ENCODE measurements around the gene SCUBE3. TPM values are rescaled to one million over a fixed set of nuclear protein-coding genes. Genes with fewer than 3 reads are reported as not detected.

SCUBE3 gene
- polyA plus RNA-seq, 3 donors: 44.7 to 62.8 (median 55.7) TPM

GRCh38 chr6:35237476-35237875 is 23.7 kb downstream of the SCUBE3 start:
- no peak for DNase-seq

GRCh38 chr6:35238843-35239289 is 25.1 kb downstream of the SCUBE3 start:
- DNase-seq: no peak

- no peak for DNase-seq
Observed at GRCh38 chr6:35239581-35239980, 25.8 kb downstream of the SCUBE3 start.

- DNase-seq: peak; percentile 80
Observed at GRCh38 chr6:35240838-35241801, 27.4 kb downstream of the SCUBE3 start.

- DNase-seq: no peak
Observed at GRCh38 chr6:35242486-35242885, 28.7 kb downstream of the SCUBE3 start.

- DNase-seq: no peak
Observed at GRCh38 chr6:35242906-35243305, 29.1 kb downstream of the SCUBE3 start.

- no peak for DNase-seq
Observed at GRCh38 chr6:35243386-35243958, 29.7 kb downstream of the SCUBE3 start.

GRCh38 chr6:35244551-35244950 is 30.8 kb downstream of the SCUBE3 start:
- no peak for DNase-seq

- no peak for DNase-seq
Observed at GRCh38 chr6:35247642-35248231, 34.0 kb downstream of the SCUBE3 start.

GRCh38 chr6:35248300-35248699 is 34.5 kb downstream of the SCUBE3 start:
- DNase-seq: no peak

- DNase-seq: no peak
Observed at GRCh38 chr6:35248965-35249364, 35.2 kb downstream of the SCUBE3 start.

- DNase-seq: no peak
Observed at GRCh38 chr6:35251949-35252348, 38.2 kb downstream of the SCUBE3 start.

GRCh38 chr6:35253249-35253648 is 39.5 kb downstream of the SCUBE3 start:
- DNase-seq: no peak

GRCh38 chr6:35258336-35258735 is 44.6 kb downstream of the SCUBE3 start:
- no peak for DNase-seq

GRCh38 chr6:35258858-35259193 is 45.1 kb downstream of the SCUBE3 start:
- DNase-seq: peak; percentile 53

GRCh38 chr6:35259194-35259947 is 45.6 kb downstream of the SCUBE3 start, which contains the start of gene ZNF76:
ZNF76 (plus strand) TSS chr6:35259735; CDS start chr6:35281152, 21,417 bp downstream.
- DNase-seq: peak; percentile 97

GRCh38 chr6:35259948-35260590 is 46.3 kb downstream of the SCUBE3 start:
- DNase-seq: peak; percentile 53

- no peak for DNase-seq
Observed at GRCh38 chr6:35260591-35261570, 47.1 kb downstream of the SCUBE3 start.

GRCh38 chr6:35262596-35262995 is 48.8 kb downstream of the SCUBE3 start:
- DNase-seq: no peak

Data from renal pelvis (tissue), 4 donors.